Epithelial cell of proximal tubule (primary cell): ENCODE measurements around the gene CACNG5. TPM values are rescaled to one million over a fixed set of nuclear protein-coding genes. Genes with fewer than 3 reads are reported as not detected.

Experiments
- DNase-seq: peaks from one replicate; pipeline ENCODE4 v3.0.0-alpha.2; 2011; ENCODE audit warnings: low read depth
- H3K4me3 ChIP-seq: 2 replicates; pipeline ENCODE4 v1.5.1; 2011; ENCODE audit warnings: low read depth, mild to moderate bottlenecking, low read length
- CTCF ChIP-seq: conservative IDR thresholded peaks from 2 replicates; pipeline ENCODE4 v1.5.1; 2012; ENCODE audit warnings: low read depth, mild to moderate bottlenecking, low read length
- total RNA-seq: library from RNA; depleted of rRNA; stranded (reverse); fragments of >200 nt; gene quantifications from 2 replicates; pipeline ENCODE4 v1.2.3, GENCODE V29; 2015

Gene CACNG5
- total RNA-seq, 1 donor from 2014 or later: not detected

- no peak for TF ChIP-seq CTCF
Measured at GRCh38 chr17:66910651-66911285, 75.9 kb downstream of the CACNG5 start.

GRCh38 chr17:66915204-66915611 is 80.3 kb downstream of the CACNG5 start:
- peak; percentile 65 for TF ChIP-seq CTCF
- no peak for DNase-seq
- H3K4me3 ChIP-seq: no peak overlapping the region

More at GRCh38 chr17:66910651-66911285, 75.9 kb downstream of the CACNG5 start:
- H3K4me3 ChIP-seq: no peak overlapping the region
- DNase-seq: no peak

GRCh38 chr17:66915792-66916191 is 80.9 kb downstream of the CACNG5 start:
- no peak overlapping the region for H3K4me3 ChIP-seq
- no peak for TF ChIP-seq CTCF
- no peak for DNase-seq

GRCh38 chr17:66916946-66917345 is 82.0 kb downstream of the CACNG5 start:
- H3K4me3 ChIP-seq: no peak overlapping the region
- DNase-seq: no peak
- no peak for TF ChIP-seq CTCF

- DNase-seq: no peak
- no peak for TF ChIP-seq CTCF
- H3K4me3 ChIP-seq: no peak overlapping the region
Measured at GRCh38 chr17:66918896-66919295, 84.0 kb downstream of the CACNG5 start.

GRCh38 chr17:66920435-66920834 is 85.5 kb downstream of the CACNG5 start:
- H3K4me3 ChIP-seq: no peak overlapping the region
- no peak for TF ChIP-seq CTCF
- no peak for DNase-seq

- no peak overlapping the region for H3K4me3 ChIP-seq
- DNase-seq: no peak
- no peak for TF ChIP-seq CTCF
Measured at GRCh38 chr17:66920950-66921349, 86.0 kb downstream of the CACNG5 start.
